Thyroid gland (tissue), 4 donors: ENCODE measurements around the gene COL19A1. TPM values are rescaled to one million over a fixed set of nuclear protein-coding genes. Genes with fewer than 3 reads are reported as not detected.

Source experiments
- DNase-seq, 2 donors: peaks; one replicate each; pipeline ENCODE4 v3.0.0-alpha.2; 2019
- H3K27ac ChIP-seq, 3 donors: fragments of 200-600 bp; sonication (generic); 1 replicate in 2 of 3; 2 replicates in 1 of 3; pipeline ENCODE4 v1.5.1; 2016 to 2019; ENCODE audit warnings: mild to moderate bottlenecking in 1 of 3, moderate library complexity in 1 of 3
- H3K27me3 ChIP-seq: fragments of 200-600 bp; sonication (generic); one replicate; pipeline ENCODE4 v1.5.1; 2019
- H3K36me3 ChIP-seq, 2 donors: fragments of 200-600 bp; sonication (generic); one replicate each; pipeline ENCODE4 v1.5.1; 2016 to 2019
- H3K4me1 ChIP-seq, 2 donors: fragments of 200-600 bp; sonication (generic); one replicate each; pipeline ENCODE4 v1.5.1; 2017 to 2019
- H3K4me3 ChIP-seq, 3 donors: fragments of 200-600 bp; sonication (generic); replicated peaks in 1 of 3; 1 replicate in 2 of 3; 2 replicates in 1 of 3; pipeline ENCODE4 v1.5.1; 2016; ENCODE audit warnings: mild to moderate bottlenecking in 1 of 3
- H3K9me3 ChIP-seq: fragments of 200-600 bp; sonication (generic); one replicate; pipeline ENCODE4 v1.5.1; 2017
- POLR2A ChIP-seq, 2 donors: fragments of 450-650 bp; IDR thresholded peaks; one replicate each; pipeline ENCODE4 v1.6.1; 2017; ENCODE audit warnings: antibody characterized with exemption in 2 of 2, mild to moderate bottlenecking in 2 of 2, moderate library complexity in 1 of 2
- WGBS, 2 donors: methylation state at CpG; one replicate each; pipeline ENCODE4 v1.1.5; 2017; 5-methylcytosine and 5-hydroxymethylcytosine counted together
- intact Hi-C: fragments of 100-400 bp; cut with DNase I; formaldehyde crosslinking; loops from one replicate; pipeline ENCODE4 v1.15.1; 2023
- total RNA-seq, 4 donors: library from RNA; depleted of rRNA; stranded (reverse); fragments of >200 nt; gene quantifications; one replicate each; pipeline ENCODE4 v1.2.3, GENCODE V29; 2016
- TF ChIP-seq, protein P1 (sequence below), 6 experiments: fragments of 200-600 bp in 3 of 6; fragments of 450-650 bp in 3 of 6; sonication (generic) in 3 of 6; IDR thresholded peaks; one replicate each; pipeline ENCODE4 v1.5.1; 2016 to 2019; ENCODE audit warnings: antibody characterized with exemption in 6 of 6, mild to moderate bottlenecking in 2 of 6, inconsistent platforms in 1 of 6, moderate library complexity in 1 of 6

Gene COL19A1
- total RNA-seq, 4 donors from 2014 or later: not detected

DNA sequence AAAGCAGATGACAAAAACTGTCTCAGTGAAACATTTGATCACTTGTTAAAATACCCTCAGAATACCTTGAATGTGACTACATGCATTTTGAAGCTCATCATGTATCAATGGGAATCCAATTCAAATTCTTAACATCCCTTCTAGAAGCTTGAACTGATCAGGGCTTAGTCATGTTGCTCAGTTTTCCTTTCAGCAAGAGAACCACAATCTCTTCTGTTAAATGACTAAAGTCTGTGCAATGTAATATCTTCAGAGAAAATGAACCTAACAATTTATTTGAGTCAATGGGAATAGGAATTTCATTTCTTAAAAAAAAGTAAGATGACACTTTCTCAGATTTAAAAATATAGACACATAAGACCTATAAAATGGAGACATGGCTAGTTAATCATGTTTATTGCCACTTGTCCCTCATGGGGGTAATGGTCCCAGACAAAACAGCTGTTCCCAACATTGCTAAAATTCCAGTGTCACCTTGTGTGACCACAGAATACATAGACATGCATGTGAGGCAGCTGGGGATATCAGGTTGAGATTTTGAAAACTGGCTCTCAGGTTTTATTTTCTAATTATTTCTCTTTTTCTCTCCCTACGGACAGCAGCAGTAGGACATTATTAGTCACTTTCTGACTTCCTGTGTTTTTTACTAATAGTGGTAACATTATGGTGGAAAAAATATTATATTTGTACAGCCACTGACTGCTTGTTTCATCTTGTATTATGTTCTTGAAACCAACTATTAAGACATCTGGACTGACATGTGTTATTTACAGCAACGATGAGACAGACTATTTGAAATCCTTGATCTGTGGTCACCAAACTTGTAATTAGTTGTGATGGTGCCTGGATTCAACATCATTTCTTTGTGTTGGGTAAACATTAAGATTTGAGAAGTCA is 244.0 kb downstream of the COL19A1 start:
- no peaks in the 10 kb centered on the region for H3K9me3 ChIP-seq
- no peak for DNase-seq
- no peak overlapping the region for H3K27ac ChIP-seq
- no peaks in the 10 kb centered on the region for H3K36me3 ChIP-seq
- H3K27me3 ChIP-seq: no peaks in the 10 kb centered on the region
- 73% methylated on average over 2 of the region's 2 CpGs for WGBS, 2 donors
- intact Hi-C loops: no loop called here
- TF ChIP-seq, protein P1, sequence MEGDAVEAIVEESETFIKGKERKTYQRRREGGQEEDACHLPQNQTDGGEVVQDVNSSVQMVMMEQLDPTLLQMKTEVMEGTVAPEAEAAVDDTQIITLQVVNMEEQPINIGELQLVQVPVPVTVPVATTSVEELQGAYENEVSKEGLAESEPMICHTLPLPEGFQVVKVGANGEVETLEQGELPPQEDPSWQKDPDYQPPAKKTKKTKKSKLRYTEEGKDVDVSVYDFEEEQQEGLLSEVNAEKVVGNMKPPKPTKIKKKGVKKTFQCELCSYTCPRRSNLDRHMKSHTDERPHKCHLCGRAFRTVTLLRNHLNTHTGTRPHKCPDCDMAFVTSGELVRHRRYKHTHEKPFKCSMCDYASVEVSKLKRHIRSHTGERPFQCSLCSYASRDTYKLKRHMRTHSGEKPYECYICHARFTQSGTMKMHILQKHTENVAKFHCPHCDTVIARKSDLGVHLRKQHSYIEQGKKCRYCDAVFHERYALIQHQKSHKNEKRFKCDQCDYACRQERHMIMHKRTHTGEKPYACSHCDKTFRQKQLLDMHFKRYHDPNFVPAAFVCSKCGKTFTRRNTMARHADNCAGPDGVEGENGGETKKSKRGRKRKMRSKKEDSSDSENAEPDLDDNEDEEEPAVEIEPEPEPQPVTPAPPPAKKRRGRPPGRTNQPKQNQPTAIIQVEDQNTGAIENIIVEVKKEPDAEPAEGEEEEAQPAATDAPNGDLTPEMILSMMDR (IDR thresholded peaks at IDR 0.05): no peak
- TF ChIP-seq POLR2A (IDR thresholded peaks at IDR 0.05): no peak
- no peaks in the 10 kb centered on the region for H3K4me1 ChIP-seq
- H3K4me3 ChIP-seq: no peak overlapping the region

DNA sequence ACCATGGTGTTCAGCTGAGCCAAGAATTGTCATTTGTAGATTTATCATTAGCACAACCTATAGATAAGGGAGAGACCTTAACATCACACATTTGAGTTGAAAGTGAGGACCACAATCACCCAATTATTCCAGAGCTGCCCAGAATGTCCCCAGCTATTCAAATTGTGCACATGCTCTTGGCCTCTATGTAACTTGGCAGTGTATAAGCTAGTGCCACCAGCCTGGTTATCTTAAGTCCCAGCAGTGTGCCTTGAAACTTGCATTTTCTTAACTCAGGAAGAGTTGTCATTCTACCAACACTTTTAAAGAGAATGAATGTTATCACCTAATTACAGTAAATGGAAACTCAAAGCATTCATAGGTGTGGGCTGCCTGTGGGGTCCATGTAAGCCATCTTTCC is 245.4 kb downstream of the COL19A1 start:
- intact Hi-C loops: no loop called here
- Histone ChIP-seq H3K27ac (no peak overlapping the region), H3K4me1 (no peaks in the 10 kb centered on the region), H3K4me3 (no peak overlapping the region), H3K9me3 (no peaks in the 10 kb centered on the region), H3K27me3 (no peaks in the 10 kb centered on the region), H3K36me3 (no peaks in the 10 kb centered on the region)
- no peak for DNase-seq
- no peak for TF ChIP-seq POLR2A (IDR thresholded peaks at IDR 0.05)
- TF ChIP-seq, protein P1 (IDR thresholded peaks at IDR 0.05): no peak

DNA sequence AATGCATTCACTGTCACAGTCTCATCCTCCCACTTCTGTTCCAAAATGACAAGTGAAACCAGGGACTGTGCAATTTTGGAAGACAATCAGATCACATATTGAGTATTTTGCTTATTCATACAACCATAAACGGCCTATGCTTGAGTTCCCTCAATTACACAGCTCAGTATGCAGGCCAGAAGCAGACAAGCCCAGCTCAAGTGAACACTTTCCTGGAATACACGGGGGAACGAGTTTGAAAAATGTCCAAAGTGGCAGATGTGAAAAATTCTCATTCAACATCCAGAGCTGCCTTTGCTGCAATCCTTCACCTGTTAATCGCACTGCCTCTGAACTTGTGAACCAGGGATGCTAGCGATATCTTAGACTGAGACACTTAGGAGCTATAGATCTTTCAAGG is 246.4 kb downstream of the COL19A1 start:
- no peak overlapping the region for H3K27ac ChIP-seq
- DNase-seq: no peak
- no peaks in the 10 kb centered on the region for H3K27me3 ChIP-seq
- no peaks in the 10 kb centered on the region for H3K9me3 ChIP-seq
- H3K4me3 ChIP-seq: no peak overlapping the region
- intact Hi-C loops: no loop called here
- no peaks in the 10 kb centered on the region for H3K4me1 ChIP-seq
- TF ChIP-seq POLR2A (IDR thresholded peaks at IDR 0.05): no peak
- TF ChIP-seq, protein P1 (IDR thresholded peaks at IDR 0.05): no peak
- WGBS, 2 donors: 51 to 54% methylated on average over 5 of the region's 5 CpGs
- no peaks in the 10 kb centered on the region for H3K36me3 ChIP-seq

DNA sequence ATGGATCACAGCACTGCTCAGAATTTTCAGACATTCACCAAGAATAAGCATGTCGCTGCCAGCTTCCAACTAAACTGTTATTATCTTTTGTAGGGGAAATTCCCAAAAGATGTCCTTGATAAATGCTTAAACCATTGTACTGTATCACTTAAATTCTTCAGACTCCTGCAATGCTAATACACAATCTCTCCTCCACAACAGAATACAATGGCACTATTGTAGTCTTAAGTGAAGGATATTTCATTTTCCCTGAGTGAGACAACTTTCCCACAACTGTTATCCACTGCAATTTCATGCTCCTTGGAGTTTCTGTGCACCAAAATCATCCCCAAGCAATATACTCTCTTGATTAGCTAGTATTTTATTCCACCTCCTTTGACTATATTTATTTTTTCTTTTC is 246.8 kb downstream of the COL19A1 start:
- no peaks in the 10 kb centered on the region for H3K4me1 ChIP-seq
- DNase-seq: no peak
- H3K4me3 ChIP-seq: no peak overlapping the region
- H3K9me3 ChIP-seq: no peaks in the 10 kb centered on the region
- TF ChIP-seq, protein P1 (IDR thresholded peaks at IDR 0.05): no peak
- no peak for TF ChIP-seq POLR2A (IDR thresholded peaks at IDR 0.05)
- H3K27ac ChIP-seq: no peak overlapping the region
- no peaks in the 10 kb centered on the region for H3K27me3 ChIP-seq
- no peaks in the 10 kb centered on the region for H3K36me3 ChIP-seq
- WGBS, 2 donors: 75 to 91% methylated on average over 1 of the region's 1 CpG
- intact Hi-C loops: no loop called here

DNA sequence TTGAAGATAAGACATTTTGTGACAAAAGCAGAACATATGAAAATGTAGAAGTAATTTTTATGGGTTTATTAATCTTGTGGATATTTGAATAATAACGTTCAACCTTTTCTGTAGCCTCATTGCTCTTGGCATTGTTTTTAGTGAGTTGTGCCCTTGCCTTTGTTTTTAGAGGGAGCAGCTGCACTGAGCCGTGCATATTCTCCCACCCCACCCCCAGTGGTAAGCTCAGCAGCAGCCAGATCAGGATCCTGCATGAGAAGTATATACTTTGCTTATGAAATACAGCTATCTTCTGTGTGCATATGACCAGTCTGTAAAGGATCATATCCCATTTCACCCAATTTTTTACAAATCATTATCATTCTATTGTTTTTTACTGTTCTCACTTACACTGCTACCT is 252.3 kb downstream of the COL19A1 start:
- Histone ChIP-seq H3K9me3 (no peaks in the 10 kb centered on the region), H3K27me3 (no peaks in the 10 kb centered on the region), H3K36me3 (no peaks in the 10 kb centered on the region), H3K4me1 (peaks cover 0 to 5% of the 10 kb centered on the region in 2 donors), H3K27ac (no peak overlapping the region), H3K4me3 (no peak overlapping the region)
- DNase-seq: peak in 1 of 2 donors; percentile 1
- intact Hi-C loops: no loop called here
- no peak for TF ChIP-seq POLR2A (IDR thresholded peaks at IDR 0.05)
- TF ChIP-seq, protein P1 (IDR thresholded peaks at IDR 0.05): no peak
- whole genome bisulfite sequencing, 2 donors: 17 to 21% methylated on average over 2 of the region's 2 CpGs
